SK-N-MC (cell line): ENCODE measurements around the gene LMF1.

Experiments used
- EZH2 ChIP-seq: fragments of 200-600 bp; sonication (generic); IDR thresholded peaks from one replicate; pipeline ENCODE4 v1.6.1; 2017; ENCODE audit warnings: antibody characterized with exemption
- FOXP2 ChIP-seq: optimal IDR thresholded peaks from 2 replicates; pipeline ENCODE3; 2011; ENCODE audit warnings: mild to moderate bottlenecking, moderate library complexity; ENCODE audit not compliant: insufficient read depth; ENCODE audit errors: extremely low read length, control extremely low read depth
- POLR2AphosphoS5 ChIP-seq: IDR thresholded peaks from 2 replicates; pipeline ENCODE4 v1.6.1; 2012; ENCODE audit warnings: mild to moderate bottlenecking, low read depth, low read length, borderline replicate concordance

- no peak for TF ChIP-seq EZH2
- no peak for TF ChIP-seq POLR2AphosphoS5
- TF ChIP-seq FOXP2, result no peak
These were observed 87.0 kb downstream of the LMF1 start for GRCh38 chr16:883781-884180.
